Epithelial cell of proximal tubule (primary cell): Measurements from ENCODE around the gene FFAR4. TPM values are rescaled to one million over a fixed set of nuclear protein-coding genes. Genes with fewer than 3 reads are reported as not detected.

ENCODE experiments used
- DNase-seq: peaks from one replicate; pipeline ENCODE4 v3.0.0-alpha.2; 2011; ENCODE audit warnings: low read depth
- H3K4me3 ChIP-seq: 2 replicates; pipeline ENCODE4 v1.5.1; 2011; ENCODE audit warnings: low read depth, mild to moderate bottlenecking, low read length
- CTCF ChIP-seq: conservative IDR thresholded peaks from 2 replicates; pipeline ENCODE4 v1.5.1; 2012; ENCODE audit warnings: low read depth, mild to moderate bottlenecking, low read length
- total RNA-seq: library from RNA; depleted of rRNA; stranded (reverse); fragments of >200 nt; gene quantifications from 2 replicates; pipeline ENCODE4 v1.2.3, GENCODE V29; 2015

The FFAR4 gene
- total RNA-seq, 1 donor from 2014 or later, result not detected

GRCh38 chr10:93554760-93555432 lies 11.6 kb upstream of the FFAR4 start:
- no peak for DNase-seq
- TF ChIP-seq CTCF, result peak; percentile 88
- H3K4me3 ChIP-seq, result no peak overlapping the region

GRCh38 chr10:93559490-93559889 lies 7.0 kb upstream of the FFAR4 start:
- DNase-seq, result no peak
- H3K4me3 ChIP-seq, result no peak overlapping the region
- TF ChIP-seq CTCF, result no peak

DNA sequence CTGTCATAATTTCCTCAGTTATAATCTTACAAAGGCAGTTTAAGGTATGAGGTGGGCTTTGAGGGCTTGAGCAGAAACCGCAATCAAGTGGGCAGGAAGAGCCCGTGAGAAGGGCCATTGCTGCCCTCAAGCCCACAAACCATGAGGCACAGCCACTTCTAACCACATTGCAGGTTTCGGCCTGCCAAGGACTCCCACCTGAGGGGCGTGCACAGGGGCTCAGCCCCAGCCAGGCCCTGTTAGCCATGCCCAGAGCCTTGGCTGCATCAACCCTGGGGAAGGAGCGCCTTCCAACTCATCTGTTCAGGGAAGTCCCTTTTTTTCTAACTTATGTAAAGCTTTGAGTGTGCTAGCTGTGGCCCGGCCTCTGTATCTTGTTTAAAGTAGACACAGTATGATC lies 5.9 kb upstream of the FFAR4 start:
- no peak overlapping the region for H3K4me3 ChIP-seq
- no peak for TF ChIP-seq CTCF
- DNase-seq, result no peak

- no peak overlapping the region for H3K4me3 ChIP-seq
- no peak for TF ChIP-seq CTCF
- DNase-seq, result no peak
Measured at GRCh38 chr10:93565446-93565845, 1.0 kb upstream of the FFAR4 start.

GRCh38 chr10:93567277-93568104 lies 1.0 kb downstream of the FFAR4 start:
- no peak overlapping the region for H3K4me3 ChIP-seq
- no peak for DNase-seq
- no peak for TF ChIP-seq CTCF

GRCh38 chr10:93568105-93568390 lies 1.6 kb downstream of the FFAR4 start:
- DNase-seq, result no peak
- no peak overlapping the region for H3K4me3 ChIP-seq
- TF ChIP-seq CTCF, result no peak

GRCh38 chr10:93570383-93570782 lies 3.9 kb downstream of the FFAR4 start:
- no peak for DNase-seq
- TF ChIP-seq CTCF, result no peak

More at GRCh38 chr10:93570383-93570782, 3.9 kb downstream of the FFAR4 start:
- H3K4me3 ChIP-seq, result no peak overlapping the region
